NCI-H748 (cell line): ENCODE measurements around the gene ZFC3H1.

Experiments
- DNase-seq: peaks from one replicate; lab custom pipeline; 2025; ENCODE audit not compliant: unreplicated experiment; lab: John Stamatoyannopoulos, UW

The ZFC3H1 gene

GRCh38 chr12:71636704-71637115 is 26.9 kb downstream of the ZFC3H1 start:
- peak; percentile 79 for DNase-seq

GRCh38 chr12:71627438-71628002 is 36.1 kb downstream of the ZFC3H1 start:
- no peak for DNase-seq

- no peak for DNase-seq
Observed at GRCh38 chr12:71626768-71627167, 36.9 kb downstream of the ZFC3H1 start.

- DNase-seq: no peak
Observed at GRCh38 chr12:71626098-71626497, 37.5 kb downstream of the ZFC3H1 start.

DNA sequence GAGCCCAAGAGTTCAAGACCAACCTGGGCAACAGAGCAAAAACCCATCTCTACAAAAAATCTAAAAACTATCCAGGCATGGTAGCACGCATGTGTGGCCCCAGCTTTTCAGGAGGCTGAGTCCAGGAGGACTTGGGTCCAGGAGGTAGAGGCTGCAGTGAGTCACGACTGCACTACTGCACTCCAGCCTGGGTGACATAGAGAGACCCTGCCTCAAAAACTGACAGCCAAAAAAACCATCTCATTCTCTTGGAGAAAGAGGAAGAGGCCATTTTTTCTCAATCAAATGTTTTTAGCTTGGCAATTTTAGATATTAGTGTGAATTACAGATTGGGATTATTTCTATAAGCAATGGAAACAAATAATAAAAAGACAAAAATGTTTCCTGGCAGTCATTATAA is 38.2 kb downstream of the ZFC3H1 start:
- no peak for DNase-seq

GRCh38 chr12:71621938-71622337 is 41.7 kb downstream of the ZFC3H1 start:
- no peak for DNase-seq

DNA sequence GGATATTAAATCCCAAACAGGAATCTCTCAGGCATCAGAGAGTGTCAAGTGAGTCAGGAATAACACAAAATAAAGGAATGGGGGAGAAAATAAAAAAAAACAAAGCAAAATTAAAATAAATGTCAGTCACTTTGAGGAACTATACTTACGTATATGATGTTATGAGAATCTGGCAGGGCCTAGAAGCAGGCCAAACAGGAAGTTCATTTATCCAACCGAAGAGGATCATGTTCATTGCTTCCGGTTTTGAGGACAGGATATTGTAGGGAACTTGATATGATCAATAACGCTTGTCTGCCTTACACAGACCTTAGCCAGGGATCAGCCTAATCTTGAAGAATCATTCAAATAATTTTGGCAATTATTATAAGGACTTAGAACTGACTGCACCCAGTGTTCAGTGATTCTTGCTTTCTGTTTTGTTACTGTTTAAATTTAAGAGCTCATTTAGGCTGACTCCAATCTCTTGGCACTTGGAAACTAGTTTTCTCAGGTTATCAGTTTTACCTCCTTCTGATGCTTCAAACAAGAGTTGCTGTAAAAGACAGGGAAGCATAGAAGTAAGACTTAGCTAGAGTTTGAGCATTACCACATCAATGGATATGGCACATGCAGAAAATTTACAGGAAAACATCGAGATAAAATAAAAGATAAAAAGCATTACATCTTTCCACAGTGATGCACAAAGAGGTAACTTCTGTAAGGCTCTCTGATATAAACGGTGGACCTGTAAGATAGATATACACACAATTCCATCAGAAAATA is 53.4 kb downstream of the ZFC3H1 start:
- no peak for DNase-seq

DNA sequence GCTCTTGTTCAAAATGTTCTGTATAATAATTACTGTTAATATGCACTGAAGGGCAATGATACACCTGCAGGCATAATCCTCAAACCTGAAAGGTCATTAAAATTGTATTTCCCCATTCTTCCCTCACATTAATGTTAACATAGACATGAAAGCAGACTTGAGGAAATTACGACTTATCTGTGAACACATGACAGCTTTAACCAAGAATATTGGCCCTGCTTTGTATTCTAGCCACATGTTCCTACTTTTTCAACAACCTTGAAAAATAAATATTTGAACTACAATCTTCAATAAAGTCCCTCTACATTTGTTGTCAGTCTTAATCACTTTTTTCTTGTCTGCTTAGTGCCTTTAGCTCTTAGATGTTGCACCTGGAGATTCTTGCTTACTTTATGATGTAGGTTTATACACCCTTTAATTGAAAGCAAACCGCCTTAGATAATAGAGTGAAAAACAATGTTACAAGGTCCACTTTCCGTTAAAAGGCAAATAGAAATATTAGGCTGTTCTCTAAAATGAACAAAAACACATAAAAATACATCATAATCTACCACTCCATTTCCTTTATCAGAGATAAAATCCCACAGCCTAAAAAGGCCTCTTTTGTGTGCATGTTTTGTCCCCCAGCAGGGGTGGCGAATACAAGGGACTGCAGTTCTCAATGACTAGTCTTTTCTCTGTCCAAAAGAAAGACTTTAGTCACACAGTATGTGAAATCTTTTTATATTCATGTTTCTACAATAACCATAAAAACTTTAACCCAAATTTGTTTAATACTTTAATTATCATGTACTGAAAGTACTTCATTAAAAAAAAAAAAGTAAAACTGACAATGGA is 55.9 kb downstream of the ZFC3H1 start:
- DNase-seq: peak; percentile 77

DNA sequence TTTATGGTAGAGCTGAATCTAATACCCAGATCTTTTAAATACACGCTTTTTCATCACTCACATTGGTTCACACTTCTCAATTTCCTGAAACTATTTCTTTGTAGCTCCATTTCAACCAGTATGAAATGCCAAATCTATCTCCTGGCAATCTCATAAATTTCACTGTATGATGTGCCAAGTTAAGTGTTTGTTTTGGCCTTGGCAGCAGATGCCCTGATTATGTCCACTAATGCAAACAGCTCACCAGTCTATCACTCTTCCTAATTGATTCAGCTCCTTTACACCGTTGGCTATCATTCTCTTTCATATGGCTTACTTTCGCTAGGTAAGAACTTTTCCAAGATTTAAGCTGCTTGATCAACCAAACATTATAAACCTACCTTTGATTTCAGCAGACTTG is 58.6 kb downstream of the ZFC3H1 start:
- peak; percentile 37 for DNase-seq

- DNase-seq: no peak
Observed at GRCh38 chr12:71602761-71603577, 60.7 kb downstream of the ZFC3H1 start.

- no peak for DNase-seq
Observed at GRCh38 chr12:71601546-71601945, 62.1 kb downstream of the ZFC3H1 start.

DNA sequence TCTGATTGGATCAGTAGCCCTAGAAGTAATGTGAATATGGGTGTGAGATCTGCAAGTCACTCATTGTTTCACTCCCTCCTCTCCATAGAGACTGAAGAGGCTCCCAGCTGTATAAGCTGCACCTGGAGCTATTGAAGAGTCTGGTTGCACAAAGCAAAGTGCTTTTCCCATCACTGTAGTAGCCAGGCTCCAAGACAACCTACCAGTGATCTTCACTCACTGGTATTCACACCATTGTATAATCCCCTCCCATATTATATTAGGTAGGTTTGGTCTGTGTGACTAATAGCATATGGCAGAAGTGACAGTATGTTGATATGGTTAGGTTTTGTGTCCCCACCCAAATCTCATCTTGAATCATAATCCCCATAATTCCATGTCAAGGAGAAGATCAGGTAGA is 64.4 kb downstream of the ZFC3H1 start:
- DNase-seq: peak; percentile 24

GRCh38 chr12:71594214-71594948 is 69.3 kb downstream of the ZFC3H1 start:
- peak; percentile 25 for DNase-seq

- no peak for DNase-seq
Observed at GRCh38 chr12:71592841-71593240, 70.8 kb downstream of the ZFC3H1 start.

DNA sequence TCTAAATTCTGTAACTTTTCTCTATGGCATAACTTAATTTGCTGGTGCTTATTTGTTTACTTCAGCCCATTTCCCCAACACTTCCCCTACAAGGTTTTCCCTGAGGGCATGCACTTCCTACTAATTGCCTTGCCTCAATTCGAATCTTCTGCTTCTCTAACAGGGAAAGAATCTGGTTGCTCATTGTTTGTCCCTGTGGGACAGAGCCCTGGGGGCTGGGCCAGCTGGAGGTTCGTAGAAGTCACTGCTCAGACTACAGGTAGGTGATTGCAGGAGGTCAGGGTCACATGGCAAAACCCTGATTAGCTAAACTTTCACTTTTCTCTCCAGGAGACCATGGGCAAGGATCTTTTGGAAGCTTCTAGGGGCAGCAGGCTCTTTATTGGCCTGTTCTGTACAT is 72.0 kb downstream of the ZFC3H1 start:
- DNase-seq: no peak

- no peak for DNase-seq
Observed at GRCh38 chr12:71589478-71589881, 74.2 kb downstream of the ZFC3H1 start.

- no peak for DNase-seq
Observed at GRCh38 chr12:71587012-71587411, 76.6 kb downstream of the ZFC3H1 start.

DNA sequence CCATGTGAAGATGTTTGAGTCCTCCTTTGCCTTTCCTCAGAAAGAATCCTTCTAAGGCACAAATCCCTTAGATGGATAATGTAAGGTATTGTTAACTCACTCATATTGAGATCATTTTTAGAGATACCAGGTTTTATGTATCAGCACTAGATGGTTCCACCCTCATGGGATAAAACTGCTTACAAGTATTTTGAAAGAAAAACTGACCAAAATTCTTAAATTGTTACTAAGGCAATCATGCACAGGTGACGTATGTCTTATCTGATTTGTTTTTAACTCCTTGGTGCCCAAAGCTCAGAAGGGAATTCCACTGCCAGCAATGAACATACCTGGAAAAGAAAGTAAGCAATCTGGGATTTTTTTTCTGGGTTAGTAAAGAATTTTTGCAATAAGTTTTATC is 78.4 kb downstream of the ZFC3H1 start:
- no peak for DNase-seq

- DNase-seq: no peak
Observed at GRCh38 chr12:71584356-71584755, 79.3 kb downstream of the ZFC3H1 start.

DNA sequence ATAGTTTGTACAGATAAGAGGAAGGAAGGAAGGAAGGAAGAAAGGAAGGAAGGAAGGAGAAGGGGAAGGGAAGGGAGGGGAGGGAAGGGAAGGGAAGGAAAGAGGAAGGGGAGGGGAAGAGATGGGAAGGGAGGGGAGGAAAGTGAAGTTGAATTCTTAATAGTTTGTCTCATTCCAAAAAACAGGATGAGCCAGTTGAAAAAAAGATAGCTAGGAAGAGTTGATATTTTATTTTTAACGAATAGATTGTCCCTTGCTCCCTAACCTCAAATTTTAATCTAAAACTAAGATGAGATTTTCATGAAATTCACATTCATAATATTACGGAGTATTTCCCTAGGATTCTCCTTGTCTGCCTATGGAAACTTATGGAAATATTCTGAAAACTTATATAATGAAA is 80.7 kb downstream of the ZFC3H1 start:
- no peak for DNase-seq
